Stimulated activated naive CD4-positive, alpha-beta T cell (primary cell): Measurements from ENCODE around the gene RCN1.
"Not testable (repeated sequence)": the region's sequence is repeated elsewhere in the genome, so short reads cannot be mapped to it uniquely, and the experiment has no call there.

Experiments used
- DNase-seq, 6 experiments: peaks; one replicate each; lab custom pipeline; 2025; lab: John Stamatoyannopoulos, UW

RCN1 gene

DNA sequence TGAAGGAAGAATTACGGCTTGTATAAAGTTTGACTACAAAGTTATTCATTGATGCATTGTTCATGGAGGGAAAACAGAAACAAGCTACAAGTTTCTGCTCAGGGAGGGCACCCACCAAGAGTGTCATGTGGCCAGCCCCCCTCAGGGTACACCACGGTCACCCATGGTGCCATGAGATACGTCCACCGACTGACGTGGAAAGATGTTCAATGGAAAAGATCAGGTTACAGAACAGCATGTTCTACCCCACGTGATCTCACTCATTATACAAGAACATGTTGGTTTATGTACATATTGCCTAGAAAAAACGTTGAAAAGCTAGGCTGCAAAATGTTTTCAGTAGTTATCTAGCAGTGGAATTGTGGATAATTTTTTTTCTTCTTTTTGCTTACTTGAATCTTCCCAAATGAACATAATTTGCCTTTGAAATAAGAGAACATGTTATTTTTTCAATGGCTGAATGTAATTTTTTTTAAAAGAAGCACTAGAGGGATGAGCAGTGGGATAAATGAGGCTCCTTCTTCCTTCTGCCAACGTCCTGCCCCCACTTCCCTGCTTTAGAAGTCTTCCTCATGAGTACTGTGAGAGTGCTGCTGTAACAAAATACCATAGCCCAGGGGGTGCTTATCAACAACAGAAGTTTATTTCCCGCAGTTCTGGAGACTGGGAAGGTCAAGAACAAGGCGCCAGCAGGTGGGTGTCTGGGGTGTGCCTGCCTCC is 22.5 kb downstream of the RCN1 start:
- DNase-seq, result no peak

DNA sequence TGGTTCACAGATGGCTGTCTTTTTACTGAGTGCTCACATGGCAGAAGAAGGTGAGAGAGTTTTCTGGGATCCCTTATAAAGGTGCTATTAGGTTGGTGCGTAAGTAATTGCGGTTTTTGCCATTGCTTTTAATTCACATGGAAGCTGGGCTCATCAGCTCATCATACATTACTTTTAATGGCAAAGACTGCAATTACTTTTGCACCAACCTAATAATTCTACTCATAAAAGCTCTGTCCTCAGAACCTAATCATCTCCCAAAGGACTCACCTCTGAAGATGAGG is 23.0 kb downstream of the RCN1 start:
- no peak for DNase-seq

DNA sequence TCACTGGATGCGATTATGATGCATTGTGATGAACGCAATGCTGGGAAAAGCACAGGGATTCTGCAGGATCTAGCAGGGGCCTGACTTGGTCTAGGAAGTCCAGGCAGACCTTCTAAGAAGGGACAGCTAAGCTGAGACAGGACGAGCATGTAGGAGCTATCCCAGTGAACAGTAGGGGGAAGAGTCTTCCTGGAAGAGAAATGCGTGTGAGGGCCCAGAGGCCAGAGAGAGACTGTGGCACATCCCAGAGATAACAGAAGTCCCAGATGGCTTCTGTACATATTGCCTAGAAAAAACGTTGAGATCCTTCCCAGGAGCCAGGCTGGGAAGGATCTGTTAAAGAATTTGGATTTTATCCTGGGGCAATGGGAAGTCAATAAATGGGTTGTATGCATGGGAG is 24.6 kb downstream of the RCN1 start:
- DNase-seq, result no peak

DNA sequence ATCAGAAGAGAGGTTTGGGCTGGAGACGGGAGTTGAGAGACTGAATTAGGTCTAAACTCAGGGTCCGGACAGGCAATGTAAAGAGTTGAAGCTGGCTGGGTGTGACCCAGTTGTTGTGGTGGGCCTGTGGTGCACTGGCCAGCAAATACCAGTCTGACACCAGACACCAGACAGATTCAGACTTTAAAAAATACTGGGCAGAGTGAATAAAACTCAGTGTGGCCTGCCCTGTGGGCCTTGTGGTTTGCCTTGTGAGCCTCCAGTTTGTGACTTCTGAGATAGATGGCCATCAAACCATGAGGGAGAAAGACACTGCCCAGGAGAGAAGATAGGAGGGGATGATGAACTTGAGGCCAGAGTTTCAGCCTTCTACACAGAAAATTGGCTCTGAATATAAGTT is 25.8 kb downstream of the RCN1 start:
- DNase-seq, result no peak

DNA sequence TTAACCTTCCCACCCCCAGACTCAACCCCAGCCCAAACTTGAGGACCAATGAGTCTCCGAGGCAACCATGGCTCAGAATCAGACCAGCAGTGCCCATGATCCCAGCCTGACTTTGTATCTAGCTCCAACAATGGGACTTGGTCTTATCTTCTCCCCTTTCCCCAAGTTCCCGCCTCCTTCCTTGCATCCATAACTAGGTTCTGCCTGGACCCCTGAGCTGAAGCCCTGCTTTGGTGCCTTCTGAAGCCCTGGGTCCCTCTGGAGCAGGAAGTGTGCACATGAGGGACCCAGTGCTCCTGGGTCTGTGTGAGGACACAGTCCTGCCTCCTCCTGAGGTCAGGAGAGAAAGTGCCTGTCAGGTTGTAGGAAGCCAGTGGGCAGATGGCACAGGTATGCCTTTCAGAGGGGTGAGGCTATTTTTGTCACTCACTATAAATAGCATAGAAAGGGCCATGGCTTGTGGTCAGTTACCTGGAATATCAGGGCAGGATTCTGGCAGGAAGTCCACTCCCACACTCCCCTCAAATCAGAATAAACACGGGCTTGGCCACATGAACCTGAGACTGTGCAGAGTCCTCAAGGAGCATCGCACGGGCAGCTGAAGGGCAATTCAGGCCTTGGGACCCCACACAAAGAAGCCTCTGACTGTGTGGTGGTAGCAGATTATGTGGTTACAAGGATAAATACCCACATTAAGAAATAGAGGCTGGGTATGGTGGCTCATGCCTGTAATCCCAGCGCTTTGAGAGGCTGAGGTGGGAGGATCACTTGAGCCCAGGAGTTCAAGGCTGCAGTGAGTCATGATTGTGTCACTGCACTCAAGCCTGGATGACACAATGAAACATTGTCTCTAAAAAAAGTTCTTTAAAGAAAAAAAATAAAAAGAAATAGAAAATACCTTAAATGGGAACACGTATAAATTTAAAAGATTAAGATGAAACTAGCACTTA is 27.4 kb downstream of the RCN1 start:
- no peak for DNase-seq

DNA sequence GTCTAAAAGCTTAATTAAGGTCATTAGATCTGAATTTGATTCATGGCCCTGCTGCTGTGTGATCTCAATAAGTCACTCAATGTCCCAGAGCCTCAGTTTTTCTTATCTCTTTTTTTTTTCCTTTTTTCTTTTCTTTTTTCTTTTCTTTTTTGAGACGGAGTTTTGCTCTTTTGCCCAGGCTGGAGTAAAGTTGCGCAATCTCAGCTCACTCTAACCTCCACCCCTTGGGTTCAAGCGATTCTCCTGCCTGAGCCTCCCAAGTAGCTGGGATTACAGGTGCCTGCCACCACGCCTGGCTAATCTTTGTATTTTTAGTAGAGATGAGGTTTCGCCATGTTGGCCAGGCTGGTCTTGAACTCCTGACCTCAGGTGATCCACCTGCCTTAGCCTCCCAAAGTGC is 28.3 kb downstream of the RCN1 start:
- DNase-seq, result not testable (repeated sequence)

DNA sequence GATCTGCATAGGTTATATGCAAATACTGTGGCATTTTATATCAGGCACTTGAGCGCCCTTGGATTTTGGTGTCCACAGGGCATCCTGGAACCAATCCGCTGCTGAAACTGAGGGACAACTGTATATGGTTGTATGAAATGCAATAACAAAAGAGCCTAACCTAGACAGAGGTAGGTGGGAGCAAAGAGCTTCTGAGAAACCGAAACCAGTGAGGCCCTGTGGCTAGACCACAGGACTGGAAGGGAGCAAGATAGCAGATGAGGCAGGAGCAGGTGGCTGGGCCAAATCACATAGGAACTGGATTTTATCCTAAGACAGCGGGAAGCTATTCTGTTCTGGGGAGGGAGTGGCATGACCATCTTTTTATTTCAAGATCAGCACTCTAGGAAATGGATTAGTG is 30.1 kb downstream of the RCN1 start:
- DNase-seq, result no peak

DNA sequence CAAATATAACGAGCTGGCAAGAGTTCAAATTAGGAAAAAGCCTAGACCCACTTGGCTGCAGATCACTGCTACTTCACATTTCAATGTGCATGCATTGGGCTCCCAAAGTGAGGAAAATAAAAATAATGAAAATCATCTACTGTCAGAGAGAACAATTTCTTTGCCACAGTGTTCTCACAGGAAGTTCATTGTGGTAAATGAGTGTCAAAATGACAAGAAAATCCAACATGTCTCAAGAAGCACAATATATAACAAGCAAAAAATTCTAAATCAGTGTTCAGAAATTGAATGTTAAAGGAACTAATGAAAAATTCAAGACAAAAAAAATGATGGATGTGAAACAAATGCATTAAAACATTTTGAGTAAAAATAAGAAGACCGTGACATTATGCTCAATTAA is 31.3 kb downstream of the RCN1 start:
- no peak for DNase-seq

DNA sequence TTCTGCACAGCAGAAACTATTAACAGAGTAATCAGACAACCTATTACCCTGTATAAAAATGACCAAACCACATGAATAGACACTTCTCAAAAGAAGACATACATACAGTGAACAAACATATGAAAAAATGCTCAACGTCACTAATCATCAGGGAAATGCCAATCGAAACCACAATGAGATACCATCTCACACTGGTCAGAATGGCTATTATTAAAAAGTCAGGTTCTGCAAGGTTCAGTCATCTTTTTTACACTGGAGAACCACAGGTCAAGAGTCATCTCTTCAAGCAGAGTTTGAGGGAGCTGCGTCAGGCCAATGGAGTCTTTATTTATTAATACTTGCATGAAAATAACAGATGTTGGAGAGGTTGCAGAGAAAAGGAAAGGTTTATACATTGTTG is 40.4 kb downstream of the RCN1 start:
- no peak for DNase-seq

DNA sequence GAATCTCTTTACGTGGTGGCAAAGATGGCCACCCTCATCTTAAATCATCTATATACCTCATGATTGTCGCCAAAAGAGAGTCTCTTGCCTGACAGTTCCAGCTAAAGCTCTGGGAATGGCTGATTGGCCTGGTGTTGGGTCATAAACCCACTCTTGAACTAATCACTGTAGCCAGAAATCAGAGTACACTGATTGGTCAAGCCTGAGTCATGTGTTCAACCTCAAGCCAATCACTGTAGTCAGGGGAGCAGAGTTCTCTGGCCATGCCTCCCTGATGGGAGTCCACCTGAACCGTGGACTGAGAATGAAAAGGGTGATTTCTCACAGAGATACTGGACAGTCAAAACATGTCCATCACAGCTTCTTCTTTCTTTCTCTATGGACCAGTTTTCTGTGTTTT is 45.8 kb downstream of the RCN1 start:
- no peak for DNase-seq

DNA sequence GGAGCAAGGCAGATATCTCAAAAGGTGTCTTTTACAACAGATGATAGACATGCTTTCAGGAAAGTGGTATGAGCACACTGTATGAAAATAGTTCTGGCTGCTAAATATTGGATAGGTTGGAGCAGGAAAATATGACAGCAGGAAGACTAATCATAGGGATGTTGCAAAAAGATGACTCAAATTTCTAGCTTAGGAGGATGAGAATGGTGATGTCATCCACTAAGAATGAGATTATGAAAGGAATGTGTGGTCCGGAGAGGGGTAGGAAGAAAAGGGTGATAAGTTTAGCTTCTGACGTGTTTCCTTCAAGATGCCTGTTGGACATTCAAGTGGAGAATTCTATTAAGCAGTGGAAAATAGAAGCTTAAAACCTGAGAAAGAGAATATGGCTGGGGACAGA is 46.4 kb downstream of the RCN1 start:
- no peak for DNase-seq

DNA sequence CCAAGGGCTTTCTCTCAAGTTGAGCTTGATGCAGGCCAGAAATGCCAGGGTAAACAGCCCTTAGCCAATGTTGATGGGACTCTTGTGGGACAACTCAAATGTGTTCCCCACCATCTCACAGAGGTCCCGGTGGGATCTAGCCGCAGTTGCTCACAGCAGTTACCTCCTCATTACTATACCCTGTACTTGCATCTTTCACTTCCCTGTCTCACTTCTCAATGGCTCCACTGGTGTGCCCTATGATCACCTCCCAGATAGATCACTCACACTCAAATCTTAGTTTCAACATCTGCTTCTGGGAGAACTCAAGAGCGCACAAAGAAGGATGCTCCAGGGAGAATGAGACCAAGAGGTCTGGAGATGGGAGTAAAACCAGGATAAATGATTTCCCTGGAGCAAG is 47.0 kb downstream of the RCN1 start:
- DNase-seq, result no peak

DNA sequence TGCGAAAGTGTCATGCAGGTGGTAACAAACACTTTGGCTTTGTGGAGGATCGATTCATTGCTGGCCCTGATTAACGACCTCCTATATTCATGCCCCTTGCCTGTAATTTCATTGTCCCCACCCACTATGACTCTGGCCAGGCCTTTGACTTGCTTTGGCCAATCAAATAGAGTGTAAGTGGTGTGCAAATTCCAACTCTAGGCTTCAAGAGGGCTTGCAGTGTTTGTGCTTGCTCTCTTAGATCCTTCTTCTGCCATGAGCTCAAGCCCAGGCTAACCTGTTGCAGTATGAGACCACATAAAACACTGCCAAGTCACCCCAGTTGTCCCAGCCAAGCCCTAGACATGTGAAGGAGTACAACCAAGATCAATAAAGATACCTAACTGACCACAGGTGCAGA is 48.0 kb downstream of the RCN1 start:
- no peak for DNase-seq

DNA sequence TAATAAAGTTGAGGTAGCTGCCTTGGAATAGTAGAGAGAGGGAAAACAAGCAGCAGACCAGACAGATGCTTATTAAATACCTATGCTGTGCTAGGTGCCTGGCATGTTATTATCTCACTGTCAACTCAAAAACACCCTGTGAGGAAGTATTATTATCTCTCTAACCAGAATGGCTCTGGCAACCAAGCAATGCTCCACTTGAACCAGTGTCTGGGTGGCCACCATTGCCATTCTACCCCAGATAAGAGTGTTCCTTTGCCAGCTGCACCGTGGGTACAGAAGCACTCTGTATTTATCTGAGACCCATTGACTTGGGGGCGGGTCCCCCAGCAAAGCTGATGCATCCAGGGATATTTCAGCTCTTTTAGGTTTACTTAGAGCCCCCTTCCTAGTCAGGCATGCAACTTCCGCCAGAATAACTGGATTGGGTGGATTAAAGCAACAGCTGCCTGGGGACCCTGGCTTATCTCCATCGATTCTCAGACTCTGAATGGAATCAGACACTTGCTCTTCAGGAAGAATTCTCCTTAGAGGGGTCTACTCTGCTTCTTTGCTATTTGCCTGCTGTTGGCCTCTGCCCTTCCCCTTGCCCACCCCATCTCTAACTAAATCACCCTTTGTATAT is 49.1 kb downstream of the RCN1 start:
- DNase-seq, result no peak

DNA sequence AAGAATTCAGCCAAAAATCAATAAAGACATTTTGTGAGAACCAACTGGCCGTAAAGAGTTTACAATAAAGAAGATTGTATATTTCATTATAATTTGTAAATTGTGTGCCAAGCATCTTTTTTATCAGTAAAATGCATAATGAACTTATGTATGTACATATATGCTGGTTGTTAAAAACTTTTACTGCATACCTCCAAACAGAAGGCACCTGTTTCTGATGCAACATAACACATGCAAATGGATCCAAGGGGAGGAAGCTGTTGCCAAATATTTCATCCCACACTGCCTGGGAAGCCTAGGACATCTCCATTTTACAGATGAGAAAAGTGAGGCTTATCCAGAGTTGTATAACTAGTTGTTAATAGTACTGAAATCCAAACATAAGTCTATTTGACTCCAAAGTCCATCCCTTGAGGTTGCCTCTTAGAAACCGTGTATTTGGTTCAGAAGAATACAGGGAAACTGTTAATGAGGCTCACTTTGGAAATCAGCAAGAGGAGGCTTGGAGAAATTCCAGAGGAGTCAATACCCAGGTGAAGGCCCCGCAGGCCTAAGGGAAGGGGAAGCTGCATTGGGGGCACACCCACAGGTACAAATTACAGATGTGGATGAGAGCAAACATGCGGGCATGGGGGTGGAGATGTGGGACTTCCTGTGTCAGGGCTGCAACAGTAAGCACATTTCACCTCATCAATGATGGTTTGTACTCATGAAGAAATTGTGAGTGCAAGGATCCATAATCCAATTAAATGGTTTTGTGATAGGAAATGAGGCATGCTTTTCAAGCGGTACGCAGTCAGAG is 51.1 kb downstream of the RCN1 start:
- no peak for DNase-seq

DNA sequence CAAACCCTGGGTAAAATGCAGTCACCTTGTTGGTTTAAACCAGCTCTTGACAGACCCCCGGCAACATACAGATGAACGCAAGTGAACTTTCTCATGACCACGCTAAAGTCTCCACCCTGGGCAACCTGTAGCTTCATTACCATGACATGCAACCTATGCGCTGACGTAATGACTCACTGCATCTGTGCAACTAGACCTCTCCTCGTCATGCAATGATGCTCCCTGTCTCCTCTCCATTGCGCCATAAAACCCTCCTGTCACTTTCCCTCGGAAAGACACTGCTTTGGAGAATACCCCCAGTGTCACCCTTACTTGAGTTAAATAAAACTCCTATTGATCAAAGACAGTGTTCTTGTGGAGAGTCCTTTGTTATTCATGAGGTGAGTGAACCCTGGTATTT is 52.5 kb downstream of the RCN1 start:
- no peak for DNase-seq

DNA sequence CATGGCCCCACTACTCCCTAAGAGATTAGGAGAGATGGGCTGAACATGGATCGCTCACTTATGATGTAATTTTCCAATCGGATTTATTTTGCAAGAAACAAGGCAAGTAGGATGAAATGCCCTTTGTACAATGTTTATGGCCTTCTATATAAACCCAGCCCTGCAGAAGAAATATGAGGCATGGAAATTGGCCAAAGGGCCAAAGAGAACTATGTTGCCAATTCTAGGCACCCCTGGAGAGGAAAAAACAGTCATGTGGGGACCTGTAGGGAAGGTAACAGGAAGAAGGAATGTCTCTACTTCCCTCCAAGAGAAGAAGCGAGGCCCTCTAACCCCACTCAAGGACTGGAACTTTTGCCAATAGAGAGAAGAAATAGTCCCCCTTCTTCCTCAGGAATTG is 54.4 kb downstream of the RCN1 start:
- no peak for DNase-seq

DNA sequence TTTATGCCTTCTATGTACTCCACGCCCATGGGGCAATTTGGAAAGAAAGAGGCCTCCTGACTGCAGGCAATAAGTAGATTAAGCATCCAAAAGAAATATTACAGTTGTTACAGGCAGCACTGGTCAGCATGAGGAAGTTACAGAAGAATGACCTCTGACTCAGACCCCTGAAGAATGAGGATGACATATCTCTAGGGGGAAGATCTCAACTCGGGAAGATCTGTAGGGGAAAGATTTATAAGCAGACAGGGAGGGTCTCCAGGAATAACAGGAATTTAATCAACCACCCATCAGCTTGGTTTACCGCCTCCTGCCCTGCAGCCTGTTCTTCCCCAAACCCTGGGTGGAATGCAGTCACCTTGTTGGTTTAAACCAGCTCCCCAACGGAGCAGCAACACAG is 58.0 kb downstream of the RCN1 start:
- DNase-seq, result no peak

DNA sequence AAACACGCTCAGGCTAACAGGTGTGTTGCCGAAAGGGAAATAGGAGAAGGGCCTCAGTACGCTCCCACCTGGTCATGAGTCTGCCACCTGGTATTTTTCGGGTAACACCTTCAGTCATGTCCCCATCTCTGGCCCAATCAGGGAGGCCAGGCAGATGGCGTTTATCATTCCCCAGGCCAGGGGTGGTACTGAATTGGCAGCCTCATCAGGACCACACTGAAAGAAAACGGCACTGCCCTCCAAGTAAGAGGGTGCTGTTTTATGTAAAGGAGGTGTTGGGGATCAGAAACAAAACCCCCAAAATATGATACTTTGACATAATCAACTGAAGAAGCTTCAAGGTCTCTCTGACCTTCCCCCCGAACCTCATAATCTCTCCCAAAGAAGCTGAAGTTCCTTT is 58.9 kb downstream of the RCN1 start:
- DNase-seq, result no peak

DNA sequence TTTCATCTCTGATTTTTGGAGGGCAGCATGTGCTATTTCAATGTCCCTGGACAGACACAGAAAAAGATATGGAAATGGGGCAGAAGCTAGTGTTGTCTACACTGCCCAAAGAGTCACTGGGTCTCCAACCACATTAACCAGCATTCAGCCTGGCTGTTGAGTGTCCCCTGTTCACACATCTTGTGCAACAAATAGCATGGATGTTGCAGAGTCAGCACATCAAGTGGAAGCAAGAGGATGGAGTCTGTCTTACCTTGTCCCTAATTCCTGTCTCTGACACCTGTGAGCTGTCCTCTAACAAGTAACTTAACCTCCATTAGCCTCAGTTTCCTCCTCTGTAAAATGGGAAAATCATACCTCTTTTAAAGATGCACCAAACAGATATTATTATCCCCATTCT is 60.2 kb downstream of the RCN1 start:
- no peak for DNase-seq

DNA sequence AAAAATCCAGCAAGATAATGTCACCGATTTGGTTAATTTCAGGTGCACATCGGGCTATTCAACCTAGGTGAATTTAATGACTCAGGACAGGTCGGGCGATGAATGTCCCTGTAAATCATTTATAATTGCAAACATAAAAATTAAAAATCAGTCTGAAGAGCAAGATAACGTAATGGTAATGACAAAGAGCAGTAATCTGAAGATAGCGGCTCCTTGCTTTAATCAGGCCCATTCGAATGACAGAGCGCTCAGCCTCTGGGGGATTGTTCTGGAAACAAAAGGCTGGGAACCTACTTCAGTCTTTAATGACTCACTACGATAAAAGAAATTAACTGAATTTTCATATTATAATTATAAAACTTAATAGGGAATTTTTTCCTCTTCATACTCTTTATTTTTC is 61.3 kb downstream of the RCN1 start:
- no peak for DNase-seq

DNA sequence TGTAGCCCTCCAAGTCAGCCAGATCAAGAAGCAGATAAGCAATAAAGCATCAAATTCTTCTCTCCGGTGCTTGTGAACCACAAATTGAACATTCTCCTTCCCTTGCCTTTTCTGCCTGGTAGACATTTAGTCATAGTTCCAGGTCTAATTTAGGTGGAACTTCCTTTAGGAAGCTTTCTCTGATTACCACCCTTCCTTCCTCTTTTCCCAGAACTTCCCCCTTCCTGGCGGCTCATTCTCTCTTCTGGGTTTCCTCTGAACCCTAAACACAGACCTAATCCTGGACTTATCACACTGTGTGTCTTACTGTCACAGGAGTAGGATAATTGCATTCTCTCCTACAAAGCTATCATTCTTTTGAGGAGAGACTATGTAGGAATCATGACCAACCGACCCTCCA is 61.9 kb downstream of the RCN1 start:
- no peak for DNase-seq

DNA sequence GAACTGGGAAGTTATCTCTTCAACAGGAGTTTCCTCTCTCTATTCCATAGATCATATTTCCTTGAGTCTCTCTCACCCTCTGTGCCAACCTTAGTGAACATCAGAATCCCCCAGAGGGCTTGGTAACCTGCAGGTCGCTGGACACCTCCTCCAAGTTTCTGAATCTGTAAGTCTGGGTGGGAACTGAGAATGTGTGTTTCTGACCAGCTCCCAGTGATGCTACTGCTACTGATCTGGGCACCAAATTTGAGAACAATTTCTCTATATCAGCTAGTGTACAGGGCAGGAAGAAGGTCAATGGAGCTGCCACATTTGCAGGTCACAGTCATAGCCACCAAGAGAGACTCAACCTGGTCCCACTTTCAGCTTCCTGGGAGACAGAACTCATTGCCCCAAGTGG is 62.9 kb downstream of the RCN1 start:
- no peak for DNase-seq
